OCI-LY3 (cell line): Measurements from ENCODE around the gene SLC38A1.

Source experiments
- EZH2phosphoT487 ChIP-seq: fragments of 200-600 bp; shearing (Covaris generic); IDR thresholded peaks from 2 replicates; pipeline ENCODE4 v1.6.1; 2018; ENCODE audit warnings: antibody characterized with exemption, mixed run types, low read depth
- TF ChIP-seq, protein P1 (sequence below): fragments of 200-600, 300-600 bp; sonication (generic); IDR thresholded peaks from 2 replicates; pipeline ENCODE4 v1.5.1; 2014; ENCODE audit warnings: antibody characterized with exemption, low read length, low read depth

DNA sequence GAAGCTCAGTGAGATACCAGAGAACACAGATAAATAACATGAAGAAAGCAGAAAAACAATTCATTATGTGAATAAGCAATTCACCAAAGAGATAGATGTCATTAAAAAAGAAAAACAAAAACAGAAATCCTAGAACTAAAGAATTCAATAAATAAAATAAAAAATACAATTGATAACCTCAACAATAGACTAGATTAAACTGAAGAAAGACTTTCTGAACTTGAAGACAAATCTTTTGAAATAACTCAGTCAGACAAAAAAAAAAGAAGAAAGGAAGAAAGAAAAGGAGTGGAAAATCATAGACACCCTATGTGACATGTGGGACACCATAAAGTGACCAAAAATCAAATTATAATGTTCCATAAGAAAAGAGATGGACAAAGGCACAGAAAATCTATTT is 14.0 kb upstream of the SLC38A1 start:
- TF ChIP-seq, protein P1, sequence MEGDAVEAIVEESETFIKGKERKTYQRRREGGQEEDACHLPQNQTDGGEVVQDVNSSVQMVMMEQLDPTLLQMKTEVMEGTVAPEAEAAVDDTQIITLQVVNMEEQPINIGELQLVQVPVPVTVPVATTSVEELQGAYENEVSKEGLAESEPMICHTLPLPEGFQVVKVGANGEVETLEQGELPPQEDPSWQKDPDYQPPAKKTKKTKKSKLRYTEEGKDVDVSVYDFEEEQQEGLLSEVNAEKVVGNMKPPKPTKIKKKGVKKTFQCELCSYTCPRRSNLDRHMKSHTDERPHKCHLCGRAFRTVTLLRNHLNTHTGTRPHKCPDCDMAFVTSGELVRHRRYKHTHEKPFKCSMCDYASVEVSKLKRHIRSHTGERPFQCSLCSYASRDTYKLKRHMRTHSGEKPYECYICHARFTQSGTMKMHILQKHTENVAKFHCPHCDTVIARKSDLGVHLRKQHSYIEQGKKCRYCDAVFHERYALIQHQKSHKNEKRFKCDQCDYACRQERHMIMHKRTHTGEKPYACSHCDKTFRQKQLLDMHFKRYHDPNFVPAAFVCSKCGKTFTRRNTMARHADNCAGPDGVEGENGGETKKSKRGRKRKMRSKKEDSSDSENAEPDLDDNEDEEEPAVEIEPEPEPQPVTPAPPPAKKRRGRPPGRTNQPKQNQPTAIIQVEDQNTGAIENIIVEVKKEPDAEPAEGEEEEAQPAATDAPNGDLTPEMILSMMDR: no peak
- no peak for TF ChIP-seq EZH2phosphoT487
